Left lobe of liver (tissue), 2 donors: ENCODE data around the gene KCNN3. TPM values are rescaled to one million over a fixed set of nuclear protein-coding genes. Genes with fewer than 3 reads are reported as not detected.

Source experiments
- ATAC-seq: fragments of 200-7000 bp; cut with Tn5 transposase; one replicate; pipeline ENCODE4 v1.9.1; 2020; ENCODE audit warnings: mild to moderate bottlenecking, moderate library complexity
- DNase-seq: peaks from one replicate; pipeline ENCODE4 v3.0.0-alpha.2; 2020; ENCODE audit warnings: low spot score
- total RNA-seq: library from RNA; stranded (reverse); gene quantifications from one replicate; pipeline ENCODE4 v1.2.1, GENCODE V29; 2021
- donor health status: DM: no; HTN: no; CAD: no; lungs with moderate emphysema.
- donor health status: DM: no; HTN: yes; CAD: no.

Gene KCNN3
- total RNA-seq, 1 donor from 2014 or later = 0.23 TPM

- ATAC-seq (no peak), DNase-seq (no peak)
Observed at GRCh38 chr1:154735804-154736168, 134.3 kb downstream of the KCNN3 start.

GRCh38 chr1:154735061-154735803 is 134.8 kb downstream of the KCNN3 start:
- DNase-seq (no peak), ATAC-seq (no peak)

- ATAC-seq = no peak
- no peak for DNase-seq
Observed at GRCh38 chr1:154733621-154734020, 136.5 kb downstream of the KCNN3 start.

GRCh38 chr1:154730986-154731489 is 139.0 kb downstream of the KCNN3 start:
- DNase-seq = no peak

GRCh38 chr1:154730259-154730658 is 139.8 kb downstream of the KCNN3 start:
- no peak for DNase-seq
- no peak for ATAC-seq

More at GRCh38 chr1:154730986-154731489, 139.0 kb downstream of the KCNN3 start:
- ATAC-seq = no peak

- no peak for ATAC-seq
Observed at GRCh38 chr1:154729577-154729976, 140.5 kb downstream of the KCNN3 start.

GRCh38 chr1:154729031-154729442 is 141.0 kb downstream of the KCNN3 start:
- no peak for ATAC-seq
- no peak for DNase-seq

More at GRCh38 chr1:154729577-154729976, 140.5 kb downstream of the KCNN3 start:
- DNase-seq = no peak

GRCh38 chr1:154726896-154727753 is 143.0 kb downstream of the KCNN3 start:
- no peak for ATAC-seq
- DNase-seq = no peak

- ATAC-seq (no peak), DNase-seq (no peak)
Observed at GRCh38 chr1:154726443-154726842, 143.6 kb downstream of the KCNN3 start.

GRCh38 chr1:154725865-154726264 is 144.2 kb downstream of the KCNN3 start:
- DNase-seq (no peak), ATAC-seq (no peak)

GRCh38 chr1:154720328-154721297 is 149.5 kb downstream of the KCNN3 start:
- ATAC-seq (peak; percentile 35), DNase-seq (no peak)

- DNase-seq (no peak), ATAC-seq (no peak)
Observed at GRCh38 chr1:154719586-154720327, 150.3 kb downstream of the KCNN3 start.

GRCh38 chr1:154718566-154718965 is 151.5 kb downstream of the KCNN3 start:
- ATAC-seq (no peak), DNase-seq (no peak)

- no peak for DNase-seq
- no peak for ATAC-seq
Observed at GRCh38 chr1:154717528-154717924, 152.6 kb downstream of the KCNN3 start.

GRCh38 chr1:154716614-154717527 is 153.2 kb downstream of the KCNN3 start:
- ATAC-seq (no peak), DNase-seq (no peak)

GRCh38 chr1:154716011-154716410 is 154.1 kb downstream of the KCNN3 start:
- ATAC-seq (no peak), DNase-seq (no peak)

GRCh38 chr1:154715385-154715784 is 154.7 kb downstream of the KCNN3 start:
- no peak for DNase-seq
- no peak for ATAC-seq

- DNase-seq (no peak), ATAC-seq (peak; percentile 75)
Observed at GRCh38 chr1:154714638-154715037, 155.4 kb downstream of the KCNN3 start.
